ENCODE measurements around the gene MCM10.
A peak's percentile ranks its signal among the peaks of the same experiment; 100 is the strongest.

The MCM10 gene

GRCh38 chr10:13167568-13167967 lies 6.2 kb downstream of the MCM10 start:
- no peak for DNase-seq

GRCh38 chr10:13168781-13169180 lies 7.4 kb downstream of the MCM10 start:
- DNase-seq = no peak

GRCh38 chr10:13173616-13174015 lies 12.3 kb downstream of the MCM10 start:
- DNase-seq = no peak

GRCh38 chr10:13180788-13181187 lies 19.4 kb downstream of the MCM10 start:
- no peak for DNase-seq

- no peak for DNase-seq
Observed at GRCh38 chr10:13182424-13182823, 21.1 kb downstream of the MCM10 start.

GRCh38 chr10:13183625-13184024 lies 22.3 kb downstream of the MCM10 start:
- no peak for DNase-seq

GRCh38 chr10:13184276-13184675 lies 22.9 kb downstream of the MCM10 start:
- no peak for DNase-seq

- no peak for DNase-seq
Observed at GRCh38 chr10:13184730-13185514, 23.6 kb downstream of the MCM10 start.

- no peak for DNase-seq
Observed at GRCh38 chr10:13187135-13187534, 25.8 kb downstream of the MCM10 start.

- DNase-seq = no peak
Observed at GRCh38 chr10:13188593-13188992, 27.2 kb downstream of the MCM10 start.

GRCh38 chr10:13189961-13190360 lies 28.6 kb downstream of the MCM10 start:
- DNase-seq = no peak

GRCh38 chr10:13190816-13191215 lies 29.5 kb downstream of the MCM10 start:
- DNase-seq = no peak

- DNase-seq = no peak
Observed at GRCh38 chr10:13191362-13191761, 30.0 kb downstream of the MCM10 start.

- no peak for DNase-seq
Observed at GRCh38 chr10:13193637-13194036, 32.3 kb downstream of the MCM10 start.

- no peak for DNase-seq
Observed at GRCh38 chr10:13195016-13195415, 33.7 kb downstream of the MCM10 start.

- no peak for DNase-seq
Observed at GRCh38 chr10:13201132-13201531, 39.8 kb downstream of the MCM10 start.

- DNase-seq = no peak
Observed at GRCh38 chr10:13206091-13206490, 44.7 kb downstream of the MCM10 start.

GRCh38 chr10:13206546-13207443 lies 45.4 kb downstream of the MCM10 start:
- DNase-seq = peak; percentile 5

- DNase-seq = no peak
Observed at GRCh38 chr10:13213163-13213562, 51.8 kb downstream of the MCM10 start.

- no peak for DNase-seq
Observed at GRCh38 chr10:13218878-13219277, 57.5 kb downstream of the MCM10 start.

- no peak for DNase-seq
Observed at GRCh38 chr10:13219685-13220670, 58.6 kb downstream of the MCM10 start.

GRCh38 chr10:13221572-13221971 lies 60.2 kb downstream of the MCM10 start:
- no peak for DNase-seq

- DNase-seq = no peak
Observed at GRCh38 chr10:13222151-13222550, 60.8 kb downstream of the MCM10 start.
